ENCODE measurements around the gene DOK7.

DNA sequence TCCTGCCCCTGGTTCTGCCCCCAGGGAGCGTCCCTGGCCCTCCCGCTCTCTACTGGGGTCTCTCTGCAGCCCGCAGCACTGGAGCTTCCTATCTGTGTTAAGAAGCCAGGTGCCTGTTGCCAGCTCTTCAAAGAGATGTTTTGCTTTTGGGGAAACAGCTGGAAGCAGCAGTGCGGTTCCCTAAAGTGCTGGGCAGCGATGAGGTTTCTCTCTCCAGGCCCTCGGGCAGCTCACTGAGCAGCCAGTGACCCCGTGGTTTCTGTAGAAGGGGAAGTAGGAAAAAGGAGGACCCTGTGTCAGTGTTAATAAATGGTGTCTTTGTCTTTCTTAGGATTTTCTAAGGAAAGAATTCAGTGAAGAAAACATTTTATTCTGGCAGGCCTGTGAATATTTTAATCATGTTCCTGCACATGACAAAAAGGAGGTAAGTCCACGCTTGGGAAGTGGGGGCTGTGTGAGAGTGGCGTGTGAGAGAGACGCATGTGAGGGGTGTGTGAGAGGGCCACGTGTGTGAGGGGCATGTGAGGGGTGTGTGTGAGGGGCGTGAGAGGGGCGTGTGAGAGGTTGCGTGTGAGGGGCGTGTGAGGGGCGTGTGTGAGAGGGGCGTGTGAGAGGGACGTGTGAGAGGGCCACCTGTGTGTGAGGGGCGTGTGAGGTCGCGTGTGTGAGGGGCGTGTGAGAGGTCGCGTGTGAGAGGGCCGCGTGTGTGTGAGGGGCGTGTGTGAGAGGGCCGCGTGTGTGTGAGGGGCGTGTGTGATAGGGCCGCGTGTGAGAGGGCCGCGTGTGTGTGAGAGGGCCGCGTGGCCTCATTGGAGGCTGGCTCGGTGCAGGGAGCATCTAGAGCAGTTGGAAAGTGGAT, 48.5 kb upstream of the DOK7 start:
- TF ChIP-seq, protein P1, sequence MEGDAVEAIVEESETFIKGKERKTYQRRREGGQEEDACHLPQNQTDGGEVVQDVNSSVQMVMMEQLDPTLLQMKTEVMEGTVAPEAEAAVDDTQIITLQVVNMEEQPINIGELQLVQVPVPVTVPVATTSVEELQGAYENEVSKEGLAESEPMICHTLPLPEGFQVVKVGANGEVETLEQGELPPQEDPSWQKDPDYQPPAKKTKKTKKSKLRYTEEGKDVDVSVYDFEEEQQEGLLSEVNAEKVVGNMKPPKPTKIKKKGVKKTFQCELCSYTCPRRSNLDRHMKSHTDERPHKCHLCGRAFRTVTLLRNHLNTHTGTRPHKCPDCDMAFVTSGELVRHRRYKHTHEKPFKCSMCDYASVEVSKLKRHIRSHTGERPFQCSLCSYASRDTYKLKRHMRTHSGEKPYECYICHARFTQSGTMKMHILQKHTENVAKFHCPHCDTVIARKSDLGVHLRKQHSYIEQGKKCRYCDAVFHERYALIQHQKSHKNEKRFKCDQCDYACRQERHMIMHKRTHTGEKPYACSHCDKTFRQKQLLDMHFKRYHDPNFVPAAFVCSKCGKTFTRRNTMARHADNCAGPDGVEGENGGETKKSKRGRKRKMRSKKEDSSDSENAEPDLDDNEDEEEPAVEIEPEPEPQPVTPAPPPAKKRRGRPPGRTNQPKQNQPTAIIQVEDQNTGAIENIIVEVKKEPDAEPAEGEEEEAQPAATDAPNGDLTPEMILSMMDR (IDR thresholded peaks at IDR 0.05), result no peak
- no peak for TF ChIP-seq POLR2A (IDR thresholded peaks at IDR 0.05)
- TF ChIP-seq EP300 (IDR thresholded peaks at IDR 0.05), result no peak
- no peak for TF ChIP-seq POLR2AphosphoS5 (IDR thresholded peaks at IDR 0.05)
